ENCODE results near the gene E2F8. TPM values are rescaled to one million over a fixed set of nuclear protein-coding genes. Genes with fewer than 3 reads are reported as not detected.

E2F8 gene
- total RNA-seq, 1 donor from 2014 or later: 0.27 TPM

GRCh38 chr11:19185036-19185435 lies 55.7 kb downstream of the E2F8 start:
- Histone ChIP-seq H4K20me1 (ENCODE audit: insufficient read depth, low read length) (no peaks in the 10 kb centered on the region), H3K4me1 (ENCODE audit: insufficient read depth, low read length) (no peaks in the 10 kb centered on the region), H3K9ac (ENCODE audit: low read length) (no peak overlapping the region), H3K4me2 (ENCODE audit: low read length) (no peak overlapping the region), H3K36me3 (ENCODE audit: insufficient read depth, low read length) (no peaks in the 10 kb centered on the region), H3K79me2 (ENCODE audit: insufficient read depth, low read length) (no peaks in the 10 kb centered on the region), H2AFZ (ENCODE audit: low read depth, low read length) (no peak overlapping the region), H3K9me3 (ENCODE audit: insufficient read depth, low read depth, low read length) (no peaks in the 10 kb centered on the region), H3K27ac (ENCODE audit: low read depth, low read length) (no peak overlapping the region), H3K27me3 (ENCODE audit: insufficient read depth, low read length) (no peaks in the 10 kb centered on the region), H3K4me3 (ENCODE audit: insufficient read depth, low read depth, low read length) (no peak overlapping the region)
- Mint-ChIP-seq H3K4me3 (ENCODE audit: unreplicated experiment) (no peak overlapping the region), H3K36me3 (ENCODE audit: low read depth, unreplicated experiment) (peaks cover 3% of the 10 kb centered on the region), H3K9me3 (ENCODE audit: unreplicated experiment) (no peaks in the 10 kb centered on the region), H3K27ac (ENCODE audit: unreplicated experiment) (no peak overlapping the region), H3K27me3 (ENCODE audit: low read depth, unreplicated experiment) (peaks cover 1% of the 10 kb centered on the region), H3K4me1 (ENCODE audit: low read depth, unreplicated experiment) (peaks cover 10% of the 10 kb centered on the region)
- FAIRE-seq (no peak), DNase-seq (ENCODE audit: low read depth) (no peak)
- TF ChIP-seq CTCF (IDR thresholded peaks at IDR 0.05; ENCODE audit: insufficient read depth, low read depth, low read length) (no peak), EZH2 (IDR thresholded peaks at IDR 0.05; ENCODE audit: insufficient read depth, low read length) (no peak)

GRCh38 chr11:19183646-19184045 lies 57.1 kb downstream of the E2F8 start:
- no peaks in the 10 kb centered on the region for H3K9me3 Mint-ChIP-seq (ENCODE audit: unreplicated experiment)
- Histone ChIP-seq H3K27ac (ENCODE audit: low read depth, low read length) (no peak overlapping the region), H3K9ac (ENCODE audit: low read length) (no peak overlapping the region), H3K79me2 (ENCODE audit: insufficient read depth, low read length) (no peaks in the 10 kb centered on the region), H3K9me3 (ENCODE audit: insufficient read depth, low read depth, low read length) (no peaks in the 10 kb centered on the region), H2AFZ (ENCODE audit: low read depth, low read length) (no peak overlapping the region), H3K4me2 (ENCODE audit: low read length) (no peak overlapping the region), H3K4me1 (ENCODE audit: insufficient read depth, low read length) (no peaks in the 10 kb centered on the region), H3K27me3 (ENCODE audit: insufficient read depth, low read length) (no peaks in the 10 kb centered on the region), H3K36me3 (ENCODE audit: insufficient read depth, low read length) (no peaks in the 10 kb centered on the region), H3K4me3 (ENCODE audit: insufficient read depth, low read depth, low read length) (no peak overlapping the region), H4K20me1 (ENCODE audit: insufficient read depth, low read length) (no peaks in the 10 kb centered on the region)
- H3K27ac Mint-ChIP-seq (ENCODE audit: unreplicated experiment): no peak overlapping the region
- no peak overlapping the region for H3K4me3 Mint-ChIP-seq (ENCODE audit: unreplicated experiment)
- peaks cover 10% of the 10 kb centered on the region for H3K4me1 Mint-ChIP-seq (ENCODE audit: low read depth, unreplicated experiment)
- H3K27me3 Mint-ChIP-seq (ENCODE audit: low read depth, unreplicated experiment): peaks cover 1% of the 10 kb centered on the region
- DNase-seq (ENCODE audit: low read depth) (no peak), FAIRE-seq (no peak)
- TF ChIP-seq EZH2 (IDR thresholded peaks at IDR 0.05; ENCODE audit: insufficient read depth, low read length) (no peak), CTCF (IDR thresholded peaks at IDR 0.05; ENCODE audit: insufficient read depth, low read depth, low read length) (no peak)
- peaks cover 3% of the 10 kb centered on the region for H3K36me3 Mint-ChIP-seq (ENCODE audit: low read depth, unreplicated experiment)

- no peak for FAIRE-seq
These were observed 59.0 kb downstream of the E2F8 start for GRCh38 chr11:19181531-19182261.

More at GRCh38 chr11:19181531-19182261, 59.0 kb downstream of the E2F8 start:
- Mint-ChIP-seq H3K4me1 (ENCODE audit: low read depth, unreplicated experiment) (peaks cover 2% of the 10 kb centered on the region), H3K27ac (ENCODE audit: unreplicated experiment) (no peak overlapping the region), H3K9me3 (ENCODE audit: unreplicated experiment) (no peaks in the 10 kb centered on the region), H3K4me3 (ENCODE audit: unreplicated experiment) (no peak overlapping the region), H3K27me3 (ENCODE audit: low read depth, unreplicated experiment) (peaks cover 1% of the 10 kb centered on the region), H3K36me3 (ENCODE audit: low read depth, unreplicated experiment) (peaks cover 3% of the 10 kb centered on the region)
- Histone ChIP-seq H3K9me3 (ENCODE audit: insufficient read depth, low read depth, low read length) (no peaks in the 10 kb centered on the region), H3K9ac (ENCODE audit: low read length) (no peak overlapping the region), H3K4me2 (ENCODE audit: low read length) (no peak overlapping the region), H3K4me1 (ENCODE audit: insufficient read depth, low read length) (no peaks in the 10 kb centered on the region), H3K27ac (ENCODE audit: low read depth, low read length) (no peak overlapping the region), H3K4me3 (ENCODE audit: insufficient read depth, low read depth, low read length) (no peak overlapping the region), H2AFZ (ENCODE audit: low read depth, low read length) (no peak overlapping the region), H4K20me1 (ENCODE audit: insufficient read depth, low read length) (no peaks in the 10 kb centered on the region), H3K27me3 (ENCODE audit: insufficient read depth, low read length) (no peaks in the 10 kb centered on the region), H3K36me3 (ENCODE audit: insufficient read depth, low read length) (no peaks in the 10 kb centered on the region), H3K79me2 (ENCODE audit: insufficient read depth, low read length) (no peaks in the 10 kb centered on the region)
- no peak for TF ChIP-seq CTCF (IDR thresholded peaks at IDR 0.05; ENCODE audit: insufficient read depth, low read depth, low read length)
- DNase-seq (ENCODE audit: low read depth): no peak
